NCI-H1048 (cell line): ENCODE data around the gene SMG6.
"Not testable (repeated sequence)": the region's sequence is repeated elsewhere in the genome, so short reads cannot be mapped to it uniquely, and the experiment has no call there.

Experiments used
- DNase-seq: peaks from one replicate; lab custom pipeline; 2025; lab: John Stamatoyannopoulos, UW

Gene SMG6

GRCh38 chr17:2263183-2264066 is 40.2 kb downstream of the SMG6 start:
- no peak for DNase-seq

GRCh38 chr17:2262135-2262587 is 41.4 kb downstream of the SMG6 start:
- no peak for DNase-seq

- DNase-seq: no peak
Measured at GRCh38 chr17:2259769-2260536, 43.6 kb downstream of the SMG6 start.

- DNase-seq: not testable (repeated sequence)
Measured at GRCh38 chr17:2258830-2259229, 44.8 kb downstream of the SMG6 start.

GRCh38 chr17:2253768-2254406 is 49.7 kb downstream of the SMG6 start:
- DNase-seq: no peak

DNA sequence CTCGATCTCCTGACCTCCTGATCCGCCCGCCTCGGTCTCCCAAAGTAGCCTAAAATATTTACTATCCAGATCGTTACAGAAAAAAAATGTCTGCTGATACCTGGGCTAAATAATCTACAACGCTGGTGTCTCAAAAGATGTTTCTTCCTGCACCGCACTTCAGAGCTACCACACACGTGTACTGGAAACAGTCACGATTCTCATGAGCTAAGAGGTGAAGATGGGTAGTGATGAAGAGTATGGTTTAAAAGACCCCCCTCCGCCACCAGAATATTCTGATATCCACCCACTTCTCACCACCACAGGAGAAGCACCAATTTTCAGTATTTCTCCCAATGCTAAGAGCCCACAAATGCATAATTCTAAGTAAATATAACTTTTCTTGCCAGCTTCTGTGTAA is 50.2 kb downstream of the SMG6 start:
- no peak for DNase-seq

GRCh38 chr17:2251098-2251497 is 52.5 kb downstream of the SMG6 start:
- no peak for DNase-seq

GRCh38 chr17:2250140-2251095 is 53.2 kb downstream of the SMG6 start:
- DNase-seq: no peak

GRCh38 chr17:2247005-2247404 is 56.6 kb downstream of the SMG6 start:
- no peak for DNase-seq

GRCh38 chr17:2244545-2245525 is 58.8 kb downstream of the SMG6 start:
- DNase-seq: peak; percentile 38

DNA sequence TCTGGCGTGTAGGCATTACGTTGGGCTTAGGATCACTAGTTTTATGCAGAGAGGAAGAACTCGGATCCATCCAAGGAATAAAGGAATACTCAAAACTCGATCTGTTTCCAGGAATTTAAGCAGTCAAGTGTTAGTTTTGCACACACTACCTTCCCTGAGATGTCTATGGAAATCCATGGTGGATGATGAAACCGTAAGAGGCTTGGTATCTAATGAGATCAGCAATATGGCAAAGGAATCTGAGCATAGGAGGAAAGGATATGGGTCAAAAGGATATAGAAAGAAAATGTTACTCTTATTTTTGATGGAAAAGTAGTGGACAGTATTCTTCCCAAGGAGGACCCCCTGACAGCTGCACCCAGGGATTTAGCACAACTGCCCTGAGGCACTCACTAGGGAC is 59.6 kb downstream of the SMG6 start:
- no peak for DNase-seq

- DNase-seq: no peak
Measured at GRCh38 chr17:2241823-2242222, 61.8 kb downstream of the SMG6 start.

DNA sequence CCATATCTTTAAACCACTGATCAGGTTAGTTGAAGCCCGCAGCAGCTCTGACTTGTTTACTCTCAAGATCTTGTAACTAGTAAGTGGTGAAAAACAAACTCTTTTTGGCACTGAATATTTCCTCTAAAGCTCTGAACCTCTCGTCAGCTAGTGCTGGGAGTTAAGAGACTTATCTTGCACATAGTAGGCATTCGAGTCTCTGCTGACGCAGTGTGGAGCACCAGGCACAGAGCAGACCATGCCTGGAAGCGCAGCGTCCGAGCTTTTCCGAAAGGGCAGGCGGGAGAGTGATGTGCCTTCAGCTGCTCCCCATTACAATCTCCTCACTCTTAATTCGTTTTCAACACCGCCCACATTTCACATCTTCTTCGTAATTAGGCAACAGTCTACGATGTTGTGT is 63.0 kb downstream of the SMG6 start:
- DNase-seq: no peak

DNA sequence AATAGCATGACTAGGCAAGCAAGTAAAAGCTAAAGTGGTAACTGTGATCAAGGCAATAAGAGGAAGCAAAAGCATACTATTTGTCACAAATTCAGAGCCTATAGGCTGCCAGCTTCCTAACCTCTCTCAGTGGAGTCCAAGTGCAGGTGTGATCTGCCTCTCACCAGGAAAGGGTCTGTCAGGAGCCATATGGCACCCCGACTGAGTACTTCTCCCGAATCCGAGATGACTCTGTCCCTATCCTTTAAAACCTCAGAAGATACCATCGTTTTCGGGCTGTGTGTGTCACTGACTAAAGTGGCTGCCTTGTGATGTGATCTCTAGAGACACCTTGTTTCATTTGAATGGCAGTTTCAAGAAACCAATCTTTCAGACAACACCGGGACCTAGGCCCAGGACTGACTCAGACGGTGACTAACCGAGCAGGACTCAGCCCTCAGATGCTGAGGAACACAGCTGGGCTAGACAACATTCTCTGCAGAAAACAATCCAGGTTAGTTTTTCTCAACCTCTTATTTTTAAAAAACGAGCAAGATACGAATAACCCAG is 63.6 kb downstream of the SMG6 start:
- DNase-seq: no peak

- DNase-seq: no peak
Measured at GRCh38 chr17:2239170-2239551, 64.4 kb downstream of the SMG6 start.

DNA sequence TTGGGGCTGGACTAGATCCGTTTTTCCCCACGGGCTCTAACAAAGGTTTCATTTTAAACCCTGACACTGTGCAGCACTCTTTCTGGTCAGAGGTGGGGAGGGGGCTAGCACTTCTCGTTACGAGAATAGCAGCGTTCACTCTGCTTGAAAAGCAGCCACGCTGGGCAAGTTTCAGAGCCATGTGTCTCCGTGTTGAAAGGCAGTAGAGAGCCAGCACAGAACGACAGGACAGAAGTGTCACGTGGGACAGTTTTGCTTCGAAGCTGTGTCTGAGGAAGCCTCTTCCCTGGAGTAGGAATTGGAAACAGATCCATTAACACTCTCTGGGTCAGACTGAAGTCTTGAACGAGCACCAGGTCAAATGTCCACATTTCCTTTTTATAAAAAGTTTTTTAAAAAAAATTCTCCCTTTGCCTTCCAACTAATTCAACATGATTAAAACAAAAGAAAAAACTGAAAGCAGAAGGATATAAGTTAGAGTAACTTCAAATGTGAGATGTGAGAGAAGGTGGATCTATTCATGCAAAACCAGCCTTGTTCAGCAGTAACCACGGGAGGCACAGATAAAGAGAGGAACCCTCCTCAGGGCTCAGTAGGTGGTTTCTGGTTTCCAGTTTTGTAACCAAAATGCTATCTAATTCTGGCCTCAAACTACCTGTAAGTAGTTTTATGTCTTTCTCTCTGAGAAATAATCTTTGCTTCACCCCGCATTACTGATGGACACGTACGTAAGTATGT is 65.0 kb downstream of the SMG6 start:
- DNase-seq: no peak

- no peak for DNase-seq
Measured at GRCh38 chr17:2237950-2238349, 65.6 kb downstream of the SMG6 start.

GRCh38 chr17:2237521-2237921 is 66.1 kb downstream of the SMG6 start:
- no peak for DNase-seq

GRCh38 chr17:2235792-2236366 is 67.7 kb downstream of the SMG6 start:
- DNase-seq: no peak
